Cardiac septum (tissue), 1 donor: ENCODE measurements around the gene CATSPERE. TPM values are rescaled to one million over a fixed set of nuclear protein-coding genes. Genes with fewer than 3 reads are reported as not detected.
"Not testable (repeated sequence)": the region's sequence is repeated elsewhere in the genome, so short reads cannot be mapped to it uniquely, and the experiment has no call there.

Source experiments
- DNase-seq: peaks from one replicate; pipeline ENCODE4 v3.0.0-alpha.2; 2020; ENCODE audit warnings: low spot score
- intact Hi-C: fragments of 100-400 bp; cut with DNase I; formaldehyde crosslinking; loops from one replicate; pipeline ENCODE4 v1.14.0; 2022
- total RNA-seq: library from RNA; stranded (reverse); fragmentation: NEBNext Ultra II Directional; extraction: Animal tissue kit (Norgen Biotek cat#: 25700); gene quantifications from one replicate; pipeline ENCODE4 v1.2.1, GENCODE V29; 2021
- donor health status: DM: no; HTN: no; CAD: no.

Gene CATSPERE
- total RNA-seq, 1 donor from 2014 or later, result 0.38 TPM

DNA sequence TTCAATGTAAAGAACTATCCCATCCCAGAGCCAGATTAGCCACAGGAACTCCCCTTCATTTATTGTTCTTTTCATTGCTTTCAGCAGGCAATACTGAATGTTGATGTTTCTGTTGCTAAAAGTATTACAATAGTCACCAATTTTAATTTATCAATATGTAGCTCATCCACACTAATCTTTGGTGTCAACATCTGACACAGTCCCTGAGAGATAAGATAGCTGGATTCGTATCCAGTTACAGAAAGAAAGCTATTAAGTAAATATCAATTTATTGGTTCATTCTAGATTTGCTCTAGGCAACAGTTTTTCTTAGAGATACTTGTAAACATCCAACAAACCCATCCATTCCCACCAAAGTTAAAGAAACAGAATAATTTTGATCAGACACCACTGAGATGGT is 14.0 kb upstream of the CATSPERE start:
- no peak for DNase-seq
- intact Hi-C loops, result no loop called here

DNA sequence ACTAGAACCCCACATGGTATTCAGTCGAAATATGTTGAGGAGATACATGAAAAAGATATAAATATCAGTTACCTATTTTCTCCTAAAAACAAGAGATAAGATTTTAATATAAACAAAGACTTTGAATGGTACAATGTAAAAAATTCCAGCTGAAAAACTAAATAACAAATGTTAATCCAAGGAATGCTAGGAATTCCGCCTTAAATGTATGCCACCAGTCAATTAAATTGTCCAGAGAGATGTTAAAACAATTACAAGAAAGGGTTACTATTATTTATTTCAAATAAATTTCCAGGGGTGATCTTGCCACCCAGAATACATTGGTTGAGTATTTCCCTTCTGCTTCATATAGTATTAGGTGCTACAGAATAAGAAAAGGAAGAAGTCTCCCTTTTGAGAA is 13.5 kb upstream of the CATSPERE start:
- no peak for DNase-seq
- intact Hi-C loops, result no loop called here

DNA sequence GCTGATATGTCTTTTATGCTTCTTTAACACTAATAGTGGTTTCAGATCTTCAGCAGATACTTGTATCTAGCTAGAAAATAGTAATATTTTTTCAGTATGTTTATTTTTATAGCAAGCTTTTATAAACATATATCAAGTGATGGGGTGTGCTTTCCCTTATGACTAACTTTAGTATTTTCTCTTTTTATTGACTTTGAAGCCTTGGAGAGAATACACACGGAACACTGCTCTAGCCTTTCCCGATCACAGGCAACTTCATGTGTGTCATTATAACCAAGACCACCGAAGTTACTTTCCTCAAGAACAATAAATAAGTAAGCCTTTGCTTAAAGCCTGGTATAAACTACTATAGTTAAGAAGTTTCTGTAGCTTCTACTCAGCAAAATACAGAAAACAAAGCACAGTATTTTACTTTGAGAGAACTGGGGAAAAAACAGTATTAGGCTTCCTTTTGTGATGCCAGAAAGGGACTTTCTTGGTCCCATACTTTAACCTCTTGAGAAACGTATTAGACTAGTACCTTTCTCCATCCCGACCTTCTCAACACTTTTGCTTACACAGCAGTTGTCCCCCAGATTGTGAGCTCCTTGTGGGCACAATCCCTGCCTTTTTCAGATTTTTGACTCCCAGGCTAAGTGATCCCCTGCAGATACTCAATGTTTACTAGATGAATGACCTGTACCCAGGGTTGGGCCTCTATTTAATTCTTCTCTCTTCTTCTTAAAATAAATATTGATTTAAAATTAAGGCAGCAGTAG is 12.6 kb upstream of the CATSPERE start:
- no peak for DNase-seq
- intact Hi-C loops, result no loop called here

DNA sequence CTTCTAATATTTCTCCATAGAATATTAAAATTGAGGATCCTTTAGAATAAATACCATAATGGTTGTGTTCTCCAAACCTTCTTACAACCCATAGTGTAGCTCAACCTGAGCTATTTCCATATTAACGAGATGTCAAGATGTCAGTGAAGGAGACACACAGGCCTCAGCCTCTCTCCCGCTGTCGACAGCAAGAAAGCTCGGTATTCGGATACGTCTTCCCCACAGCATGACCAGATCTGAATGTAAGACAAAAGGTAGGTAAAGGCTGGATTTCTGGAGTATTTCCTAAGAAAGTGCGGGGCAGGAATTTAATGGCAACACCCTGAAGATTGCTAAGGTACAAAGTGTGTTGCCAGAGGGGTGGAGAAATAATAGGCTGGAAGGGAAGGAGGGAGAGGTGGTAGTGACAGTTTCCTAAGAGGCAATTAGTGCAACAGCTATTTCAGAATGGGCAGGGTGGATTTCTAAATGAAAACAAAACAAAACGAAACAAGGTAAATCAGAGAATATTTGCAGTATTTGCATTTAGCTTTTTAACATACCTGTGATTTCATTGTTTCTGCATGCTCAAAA is 11.1 kb upstream of the CATSPERE start:
- DNase-seq, result no peak
- intact Hi-C loops, result loop anchor here (5.0 kb wide), 1 partner anchor 403 kb away; no protein-coding TSS in a partner anchor

DNA sequence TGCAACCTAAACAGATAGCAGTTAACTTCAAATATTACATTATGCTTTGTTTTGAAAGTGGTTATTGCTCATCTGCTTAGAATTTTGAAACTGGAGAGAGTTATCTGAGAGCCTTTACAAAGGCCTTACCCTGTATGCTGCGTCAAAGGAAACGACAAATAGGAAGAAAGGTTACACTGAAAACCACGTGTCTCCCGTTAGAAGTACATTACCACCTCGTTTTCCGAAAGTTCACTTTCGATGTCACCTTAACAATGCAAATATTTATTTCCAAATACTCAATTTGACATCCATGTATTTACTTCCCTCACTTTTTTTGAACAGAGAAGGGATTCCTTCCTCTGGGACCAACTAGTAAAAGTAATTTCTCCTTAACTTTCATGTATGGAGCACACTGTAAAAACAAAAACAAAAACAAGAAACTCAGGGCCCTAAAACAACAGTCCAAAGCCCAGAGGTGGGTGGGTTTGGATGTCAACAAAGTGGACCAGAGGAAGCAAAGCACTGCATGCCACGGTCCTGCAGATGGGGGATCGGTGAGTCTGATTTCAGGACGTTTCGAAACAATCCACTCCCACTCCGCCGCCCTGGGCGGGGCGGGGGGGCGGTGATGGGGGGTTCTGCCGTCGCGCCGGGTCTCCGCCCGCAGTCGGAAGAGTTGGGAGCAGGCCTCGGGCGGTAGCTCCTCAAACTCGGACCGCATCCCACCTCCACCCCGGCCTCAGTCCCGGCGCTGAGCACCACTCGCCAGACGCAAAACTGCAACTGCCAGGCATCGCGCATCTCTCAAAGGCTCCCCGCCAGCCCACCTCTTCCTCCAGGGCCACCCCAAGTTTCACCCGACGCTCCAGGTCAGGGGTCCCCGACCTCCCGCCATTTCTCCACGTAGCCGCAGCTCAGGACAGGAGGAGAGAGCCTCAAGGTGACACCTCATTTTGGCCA is 10.2 kb upstream of the CATSPERE start:
- DNase-seq, result peak; percentile 82
- intact Hi-C loops, result loop anchor here (5.0 kb wide), 1 partner anchor 404 kb away; no protein-coding TSS in a partner anchor

DNA sequence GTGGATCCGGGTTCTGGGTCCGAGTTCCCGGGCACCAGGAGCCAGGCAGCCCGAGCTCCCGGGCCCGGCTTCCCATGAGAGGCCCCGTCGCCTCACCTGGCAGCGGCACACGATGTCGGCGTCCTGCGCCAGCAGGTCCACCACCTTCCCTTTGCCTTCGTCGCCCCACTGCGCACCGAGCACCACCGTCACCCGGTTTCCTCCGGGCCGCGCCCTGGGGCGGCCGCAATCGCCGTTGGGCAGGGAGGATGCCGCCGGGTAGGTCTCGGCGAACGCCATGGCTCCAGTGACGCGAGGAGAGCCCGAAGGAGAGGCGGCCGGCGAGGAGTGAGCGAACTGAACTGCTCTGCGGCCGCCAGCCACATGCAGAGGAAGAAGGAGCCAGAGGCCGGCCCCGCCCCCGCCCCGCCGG is 9.5 kb upstream of the CATSPERE start, which contains the start of gene ADSS2:
ADSS2 (minus strand) TSS at position 371 of the 412 bp plus-strand sequence; CDS start at position 279, 92 bp downstream.
- intact Hi-C loops, result loop anchor here (5.0 kb wide), 1 partner anchor 404 kb away; no protein-coding TSS in a partner anchor
- DNase-seq, result no peak

DNA sequence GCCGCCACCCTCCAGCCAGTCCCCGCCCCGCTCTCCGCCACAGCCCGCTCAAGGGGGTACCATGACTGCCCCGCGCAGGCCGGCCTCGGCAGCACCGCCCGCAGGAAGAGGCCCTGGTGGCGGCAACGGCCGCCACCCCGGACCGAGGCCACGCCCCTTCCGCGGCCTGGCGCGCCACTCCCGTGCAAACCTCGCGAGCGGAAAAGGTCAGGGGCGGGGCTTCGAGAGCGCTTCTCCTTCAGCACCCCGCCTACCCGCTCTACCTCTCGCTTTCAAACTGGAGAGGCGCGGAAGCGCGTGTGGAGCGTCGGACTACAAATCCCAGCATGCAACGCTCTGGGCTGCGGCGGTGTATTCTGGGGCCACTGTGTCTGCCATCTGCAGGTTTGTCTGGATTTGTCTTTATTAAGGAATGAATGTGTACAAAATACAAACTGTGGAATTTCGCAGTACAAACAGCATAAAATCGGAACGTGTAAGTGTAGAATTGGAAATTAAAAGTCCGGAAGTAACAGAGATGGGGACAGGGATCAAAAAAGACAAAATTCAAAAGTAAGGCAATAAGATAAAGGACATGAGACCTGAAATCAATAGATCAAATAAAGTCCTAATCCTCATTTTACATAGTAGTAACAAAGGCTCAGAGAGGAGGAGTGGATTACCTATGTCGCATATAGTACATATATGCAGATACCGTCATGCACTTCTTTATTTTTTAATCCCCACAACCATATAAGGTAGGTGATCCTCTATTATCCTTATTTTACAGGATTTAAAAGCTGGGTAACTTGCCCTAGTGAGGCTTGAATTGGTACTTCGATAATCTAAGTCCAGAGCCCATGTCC is 8.9 kb upstream of the CATSPERE start:
- intact Hi-C loops, result loop anchor here (2.0 to 5.0 kb wide), 2 partner anchors 201 to 405 kb away; partner anchors contain the start of gene DESI2

DNA sequence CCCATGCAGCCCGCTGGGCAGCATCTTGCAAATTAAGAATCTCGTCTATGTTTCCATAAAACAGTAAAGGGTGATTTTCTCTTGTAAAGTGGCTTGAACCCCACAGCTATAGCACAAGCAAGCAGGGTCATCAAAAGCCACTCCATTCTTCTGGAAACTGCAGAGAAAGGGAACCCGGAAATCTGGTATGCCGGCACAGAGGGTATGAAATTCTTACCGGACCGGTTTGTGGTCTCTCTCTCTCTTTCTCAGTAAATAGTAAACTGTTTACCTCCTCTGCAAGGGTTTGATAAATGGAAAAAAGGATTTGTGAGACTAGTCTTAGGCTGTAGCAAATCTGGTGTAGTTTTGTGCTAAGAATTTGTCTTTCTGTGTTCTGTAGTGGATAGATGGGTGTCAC is 6.7 kb upstream of the CATSPERE start:
- DNase-seq, result no peak
- intact Hi-C loops, result loop anchor here (5.0 kb wide), 1 partner anchor 407 kb away; no protein-coding TSS in a partner anchor

More for the DNA sequence above, 8.9 kb upstream of the CATSPERE start:
- DNase-seq, result peak; percentile 99

DNA sequence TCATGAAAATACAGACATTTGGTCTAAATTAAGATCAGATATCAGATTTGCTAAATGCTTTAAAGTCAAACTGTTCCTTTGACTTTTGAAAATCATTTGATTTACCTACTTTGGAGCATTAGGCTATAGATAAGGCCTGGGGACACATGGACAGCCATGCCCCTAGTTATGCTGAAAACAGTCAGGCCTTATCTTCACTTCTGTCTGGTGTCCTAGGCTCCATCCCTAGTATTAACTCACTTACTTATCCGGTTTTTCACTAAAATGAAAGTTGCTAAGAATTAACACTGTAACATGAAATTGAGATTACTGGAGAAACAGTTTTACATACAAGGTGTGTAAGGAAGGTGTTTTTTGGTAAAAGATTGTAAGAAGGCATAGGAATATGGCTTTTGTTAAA is 4.5 kb upstream of the CATSPERE start:
- no peak for DNase-seq
- intact Hi-C loops, result no loop called here

DNA sequence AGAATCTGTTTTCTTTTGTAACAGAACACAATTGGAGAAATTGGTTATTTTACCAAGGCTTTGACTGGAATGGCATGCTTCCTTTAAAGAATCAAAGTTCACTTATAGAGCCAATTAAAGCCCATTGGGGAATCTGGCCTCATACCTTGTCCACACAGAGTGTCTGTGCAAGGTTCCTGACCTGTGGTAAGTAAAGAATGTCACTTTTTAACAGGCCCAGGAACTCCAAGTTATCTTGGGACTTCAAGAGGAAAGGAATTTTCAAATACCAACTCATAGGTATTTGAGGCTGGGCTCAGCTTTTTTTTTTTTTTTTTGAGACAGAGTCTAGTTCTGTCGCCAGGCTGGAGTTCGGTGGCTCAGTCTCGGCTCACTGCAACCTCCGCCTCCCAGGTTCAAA is 2.3 kb upstream of the CATSPERE start:
- intact Hi-C loops, result no loop called here
- no peak for DNase-seq

DNA sequence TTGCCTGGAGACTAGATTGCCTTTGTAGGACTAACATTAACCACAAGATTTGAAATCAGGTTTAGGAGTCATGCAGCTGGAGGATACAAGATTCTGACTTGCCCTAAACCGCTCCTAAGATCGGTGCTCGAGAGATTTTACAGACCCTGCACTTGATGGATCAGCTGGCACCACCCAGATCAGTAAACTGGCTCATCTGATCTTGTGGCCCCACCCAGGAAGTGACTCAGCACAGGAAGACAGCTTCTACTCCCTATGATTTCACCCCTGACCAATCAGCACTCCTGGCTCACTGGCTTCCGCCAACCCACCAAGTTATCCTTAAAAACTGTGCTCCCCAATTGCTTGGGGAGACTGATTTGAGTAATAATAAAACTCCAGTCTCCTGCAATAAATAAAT is 876 bp upstream of the CATSPERE start:
- intact Hi-C loops, result loop anchor here (10.0 kb wide), 1 partner anchor 375 kb away; the partner anchor contains the start of gene COX20
- no peak for DNase-seq

DNA sequence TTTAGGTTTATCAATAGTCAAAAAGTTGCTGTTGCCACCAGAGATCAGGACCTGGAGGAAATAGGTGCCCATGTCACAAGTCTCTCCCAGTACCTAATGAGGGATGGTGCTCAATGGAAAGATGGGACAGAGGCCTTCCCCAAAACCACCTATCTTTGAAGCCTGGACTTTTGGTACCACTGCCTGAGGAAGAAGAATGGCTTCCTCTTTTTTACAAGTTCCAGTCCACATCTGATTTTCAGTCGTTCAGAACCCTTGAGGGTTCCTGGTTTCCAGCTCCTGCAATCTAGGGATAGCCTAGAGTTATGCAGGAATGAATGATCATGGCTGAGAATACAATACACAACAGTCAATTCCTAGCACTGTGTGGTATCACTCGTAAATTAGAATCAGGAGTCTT is 5.7 kb downstream of the CATSPERE start:
- no peak for DNase-seq
- intact Hi-C loops, result loop anchor here (10.0 kb wide), 1 partner anchor 368 kb away; the partner anchor contains the start of gene COX20

DNA sequence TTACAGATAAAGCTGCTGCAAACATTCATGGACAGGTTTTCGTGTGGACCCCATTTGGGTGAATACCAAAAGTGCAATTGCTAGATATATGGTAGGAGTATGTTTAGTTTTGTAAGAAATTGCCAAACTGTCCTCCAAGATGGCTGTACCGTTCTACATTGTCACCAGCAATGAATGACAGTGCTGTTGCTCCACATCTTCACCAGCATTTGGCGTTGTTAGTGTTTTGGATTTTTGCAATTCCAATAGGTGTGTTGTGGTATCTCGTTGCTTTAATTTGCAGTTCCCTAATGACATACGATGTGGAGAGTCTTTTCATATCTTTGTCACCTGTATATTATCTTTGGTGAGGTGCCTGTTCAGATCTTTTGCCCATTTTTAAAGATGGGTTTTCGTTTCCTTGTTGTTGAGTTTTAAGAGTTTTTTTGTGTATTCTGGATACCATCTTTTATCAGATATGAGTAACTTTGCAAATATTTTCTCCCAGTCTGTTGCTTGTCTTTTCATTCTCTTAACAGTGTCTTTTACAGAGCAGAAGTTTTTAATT is 12.1 kb downstream of the CATSPERE start:
- intact Hi-C loops, result no loop called here
- DNase-seq, result no peak

DNA sequence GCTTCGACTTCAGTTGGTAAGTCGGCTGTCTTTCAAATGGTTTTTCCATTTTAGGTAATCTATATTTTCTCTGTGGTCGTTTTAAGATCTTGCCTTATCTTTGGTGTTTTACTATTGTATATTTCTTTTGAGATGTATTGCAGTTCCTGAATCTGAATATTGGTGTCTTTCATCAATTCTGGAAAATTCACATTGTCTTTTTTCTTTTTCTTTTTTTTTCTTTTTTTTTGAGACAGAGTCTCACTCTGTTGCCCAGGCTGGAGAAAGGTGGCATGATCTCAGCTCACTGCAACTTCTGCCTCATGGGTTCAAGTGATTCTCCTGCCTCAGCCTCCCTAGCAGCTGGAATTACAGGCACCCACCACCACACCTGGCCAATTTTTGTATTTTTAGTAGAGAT is 23.9 kb downstream of the CATSPERE start:
- DNase-seq, intact Hi-C loops: not testable (repeated sequence)

DNA sequence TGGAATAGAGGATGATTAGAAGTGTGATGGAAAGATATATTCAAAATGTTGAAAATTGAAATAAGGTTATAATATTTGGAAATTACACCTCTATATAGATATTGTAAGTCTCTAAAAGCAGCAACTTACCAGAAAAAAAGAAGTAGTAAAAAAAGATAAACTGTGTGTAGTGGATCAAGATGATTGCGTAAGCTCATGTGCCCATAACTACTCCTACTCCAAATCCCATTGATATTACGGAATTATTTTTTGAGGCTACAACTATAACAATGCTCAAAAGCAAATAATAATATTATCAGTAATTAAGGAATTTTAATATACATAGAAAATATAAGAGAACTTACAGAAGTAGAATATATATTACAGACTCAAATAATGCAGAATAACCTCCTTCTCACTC is 33.6 kb downstream of the CATSPERE start:
- no peak for DNase-seq

DNA sequence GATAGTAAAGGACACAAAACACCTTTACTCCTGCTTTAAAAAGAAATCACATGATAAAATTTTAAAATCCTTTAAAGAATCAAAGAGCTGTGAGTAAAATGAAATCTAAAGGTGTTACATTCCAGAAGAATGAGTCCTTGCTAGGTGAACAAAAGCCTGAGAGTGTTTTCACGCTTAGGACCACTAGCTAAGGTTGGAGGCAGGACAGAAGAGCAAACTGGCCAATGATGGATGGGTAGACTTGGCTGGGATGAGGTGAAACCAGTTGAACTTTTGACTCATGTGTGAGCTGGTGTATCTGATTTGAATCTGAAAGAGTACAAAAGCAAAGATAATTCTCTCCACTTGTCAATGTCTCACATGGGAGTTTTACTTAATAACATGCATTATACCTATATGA is 35.1 kb downstream of the CATSPERE start:
- no peak for DNase-seq
- intact Hi-C loops, result no loop called here

More for the DNA sequence above, 33.6 kb downstream of the CATSPERE start:
- intact Hi-C loops, result no loop called here

DNA sequence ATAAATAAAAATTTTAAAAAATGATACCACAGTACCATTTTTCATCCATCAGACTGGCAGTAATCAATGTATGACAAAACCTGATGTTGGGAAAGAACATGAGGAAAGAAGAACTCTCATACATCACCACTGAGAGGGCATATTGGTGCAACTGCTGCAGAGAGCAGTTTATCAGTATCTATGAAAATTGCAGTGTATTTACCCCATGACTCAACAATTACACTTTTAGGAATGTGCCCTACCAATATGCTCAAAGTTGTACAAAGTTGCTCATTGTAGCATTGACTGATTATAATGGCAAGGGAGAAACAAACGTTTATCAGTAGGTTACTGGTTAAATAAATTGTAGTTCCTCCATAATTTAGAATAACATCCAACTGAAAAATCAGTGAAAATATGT is 36.7 kb downstream of the CATSPERE start:
- intact Hi-C loops, result no loop called here
- no peak for DNase-seq

DNA sequence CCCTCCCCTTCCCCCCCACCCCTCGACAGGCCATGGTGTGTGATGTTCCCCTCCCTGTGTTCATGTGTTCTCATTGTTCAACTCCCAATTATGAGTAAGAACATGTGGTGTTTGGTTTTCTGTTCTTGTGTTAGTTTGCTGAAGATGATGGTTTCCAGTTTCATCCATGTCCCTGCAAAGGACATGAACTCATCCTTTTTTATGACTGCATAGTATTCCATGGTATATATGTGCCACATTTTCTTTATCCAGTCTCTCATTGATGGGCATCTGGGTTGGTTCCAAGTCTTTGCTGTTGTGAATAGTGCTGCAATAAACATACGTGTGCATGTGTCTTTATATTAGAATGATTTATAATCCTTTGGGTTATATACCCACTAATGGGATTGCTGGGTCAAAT is 38.4 kb downstream of the CATSPERE start:
- intact Hi-C loops, DNase-seq: not testable (repeated sequence)
